Neutrophil (primary cell): Measurements from ENCODE around the gene GALNT9.

Experiments used
- H3K27ac ChIP-seq: fragments of 200-600 bp; sonication (generic); 2 replicates; pipeline ENCODE4 v1.5.1; 2016; ENCODE audit warnings: mild to moderate bottlenecking, moderate library complexity
- H3K27me3 ChIP-seq: fragments of 200-600 bp; sonication (generic); 2 replicates; pipeline ENCODE4 v1.6.0; 2016; ENCODE audit warnings: mild to moderate bottlenecking
- H3K36me3 ChIP-seq: fragments of 200-600 bp; sonication (generic); 2 replicates; pipeline ENCODE4 v1.5.1; 2017
- H3K4me1 ChIP-seq, 2 experiments: fragments of 200-600 bp in 1 of 2; sonication (generic) in 1 of 2; 1 replicate in 1 of 2; 2 replicates in 1 of 2; pipeline versions ENCODE4 v1.5.1 to v1.6.1; 2013 to 2016; ENCODE audit warnings: low read depth in 1 of 2, low read length in 1 of 2, mild to moderate bottlenecking in 1 of 2, moderate library complexity in 1 of 2; ENCODE audit not compliant: control insufficient read depth in 1 of 2, insufficient read depth in 1 of 2
- H3K4me3 ChIP-seq, 2 experiments: fragments of 200-600 bp in 1 of 2; sonication (generic) in 1 of 2; 1 replicate in 1 of 2; 2 replicates in 1 of 2; pipeline ENCODE4 v1.5.1; 2013 to 2016; ENCODE audit warnings: low read depth in 1 of 2, low read length in 1 of 2, mild to moderate bottlenecking in 1 of 2, moderate library complexity in 1 of 2
- H3K9me3 ChIP-seq: fragments of 200-600 bp; sonication (generic); 2 replicates; pipeline ENCODE4 v1.5.1; 2016
- TF ChIP-seq, protein P1 (sequence below): fragments of 200-600 bp; sonication (generic); IDR thresholded peaks from 2 replicates; pipeline ENCODE4 v1.5.1; 2016; ENCODE audit warnings: antibody characterized with exemption

Gene GALNT9

DNA sequence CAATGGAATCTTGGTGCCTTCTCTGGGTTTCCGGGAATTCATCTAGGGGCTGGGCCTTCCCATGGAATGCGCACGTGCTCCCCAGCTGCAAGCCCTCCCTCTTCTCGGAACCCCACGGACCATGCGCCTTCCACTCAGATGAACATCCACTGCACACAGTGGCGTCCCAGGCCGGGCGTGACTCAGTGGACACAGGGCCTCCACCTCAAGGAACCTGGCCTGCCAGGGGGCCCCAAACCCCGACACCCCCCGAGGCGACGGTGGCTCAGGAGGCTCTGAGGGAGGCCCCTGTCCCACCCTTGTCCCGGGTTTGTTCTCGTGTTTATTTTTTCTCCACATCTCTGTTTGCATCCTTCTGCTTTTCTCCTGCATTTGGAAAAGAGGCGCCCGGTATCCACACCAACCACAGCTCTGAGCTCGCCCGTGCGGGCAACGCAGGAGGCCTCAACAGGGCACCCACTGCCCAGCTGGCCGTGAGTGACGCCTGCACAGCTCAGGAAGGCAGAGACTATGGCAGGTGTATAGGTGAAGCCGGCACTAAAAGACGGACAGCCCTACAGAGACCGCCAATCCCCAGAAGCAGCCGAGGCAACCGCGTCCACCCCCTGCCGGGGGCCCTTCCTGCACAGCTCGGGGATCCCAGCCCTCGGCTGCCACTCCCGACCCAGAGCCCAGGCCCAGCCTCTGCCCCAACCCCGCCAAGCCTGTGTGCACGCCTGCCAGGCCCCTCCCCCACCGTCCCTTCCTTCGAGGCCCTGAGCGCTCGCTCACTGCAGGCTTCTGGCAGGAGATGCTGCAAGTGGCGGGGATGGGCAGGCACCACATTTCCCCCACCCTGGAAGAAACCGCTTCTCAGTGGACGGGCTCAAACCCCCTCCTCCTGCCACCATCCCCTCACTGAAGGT is 23.8 kb upstream of the GALNT9 start:
- H3K36me3 ChIP-seq: no peaks in the 10 kb centered on the region
- no peak overlapping the region for H3K4me3 ChIP-seq
- H3K4me1 ChIP-seq: no peaks in the 10 kb centered on the region
- no peak overlapping the region for H3K27ac ChIP-seq
- H3K27me3 ChIP-seq: peaks cover 35% of the 10 kb centered on the region
- no peaks in the 10 kb centered on the region for H3K9me3 ChIP-seq
- TF ChIP-seq, protein P1, sequence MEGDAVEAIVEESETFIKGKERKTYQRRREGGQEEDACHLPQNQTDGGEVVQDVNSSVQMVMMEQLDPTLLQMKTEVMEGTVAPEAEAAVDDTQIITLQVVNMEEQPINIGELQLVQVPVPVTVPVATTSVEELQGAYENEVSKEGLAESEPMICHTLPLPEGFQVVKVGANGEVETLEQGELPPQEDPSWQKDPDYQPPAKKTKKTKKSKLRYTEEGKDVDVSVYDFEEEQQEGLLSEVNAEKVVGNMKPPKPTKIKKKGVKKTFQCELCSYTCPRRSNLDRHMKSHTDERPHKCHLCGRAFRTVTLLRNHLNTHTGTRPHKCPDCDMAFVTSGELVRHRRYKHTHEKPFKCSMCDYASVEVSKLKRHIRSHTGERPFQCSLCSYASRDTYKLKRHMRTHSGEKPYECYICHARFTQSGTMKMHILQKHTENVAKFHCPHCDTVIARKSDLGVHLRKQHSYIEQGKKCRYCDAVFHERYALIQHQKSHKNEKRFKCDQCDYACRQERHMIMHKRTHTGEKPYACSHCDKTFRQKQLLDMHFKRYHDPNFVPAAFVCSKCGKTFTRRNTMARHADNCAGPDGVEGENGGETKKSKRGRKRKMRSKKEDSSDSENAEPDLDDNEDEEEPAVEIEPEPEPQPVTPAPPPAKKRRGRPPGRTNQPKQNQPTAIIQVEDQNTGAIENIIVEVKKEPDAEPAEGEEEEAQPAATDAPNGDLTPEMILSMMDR: no peak

DNA sequence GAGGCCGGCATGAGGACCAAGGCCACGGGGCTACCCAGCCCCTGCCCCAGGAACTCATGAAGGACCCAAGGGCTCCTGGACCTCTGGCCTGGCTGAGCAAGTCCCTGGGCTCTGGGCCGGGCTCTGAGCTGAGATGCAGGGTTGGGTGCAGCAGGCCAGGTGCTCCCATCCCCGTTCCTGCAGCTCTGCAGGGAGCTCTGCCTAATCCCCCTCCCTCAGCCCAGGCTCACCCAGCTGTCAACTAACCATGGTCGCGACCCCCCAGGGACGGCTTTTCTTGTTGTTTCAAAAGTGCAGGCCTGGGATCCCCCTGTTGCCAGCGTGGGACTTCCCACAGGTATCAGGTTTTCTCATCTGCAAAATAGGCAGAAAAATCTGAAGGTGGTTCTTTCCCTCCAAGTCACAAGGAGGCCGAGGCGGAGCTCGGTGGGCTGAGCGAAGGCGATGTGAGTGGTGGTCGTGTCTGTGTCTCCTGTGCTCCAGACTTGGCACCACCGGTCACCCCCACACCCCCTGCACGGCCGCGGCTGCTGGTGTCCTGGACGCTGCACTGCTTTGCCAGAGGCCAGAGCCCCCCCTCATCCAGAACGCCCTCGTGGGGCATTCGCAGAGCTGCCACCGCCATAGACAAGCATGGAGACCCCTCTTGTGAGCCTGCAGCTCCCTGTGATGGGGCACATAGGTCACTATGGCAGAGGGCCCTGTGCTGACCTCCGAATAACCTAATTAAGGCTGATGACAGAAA is 22.5 kb upstream of the GALNT9 start:
- no peaks in the 10 kb centered on the region for H3K9me3 ChIP-seq
- H3K27ac ChIP-seq: no peak overlapping the region
- peaks cover 29% of the 10 kb centered on the region for H3K27me3 ChIP-seq

DNA sequence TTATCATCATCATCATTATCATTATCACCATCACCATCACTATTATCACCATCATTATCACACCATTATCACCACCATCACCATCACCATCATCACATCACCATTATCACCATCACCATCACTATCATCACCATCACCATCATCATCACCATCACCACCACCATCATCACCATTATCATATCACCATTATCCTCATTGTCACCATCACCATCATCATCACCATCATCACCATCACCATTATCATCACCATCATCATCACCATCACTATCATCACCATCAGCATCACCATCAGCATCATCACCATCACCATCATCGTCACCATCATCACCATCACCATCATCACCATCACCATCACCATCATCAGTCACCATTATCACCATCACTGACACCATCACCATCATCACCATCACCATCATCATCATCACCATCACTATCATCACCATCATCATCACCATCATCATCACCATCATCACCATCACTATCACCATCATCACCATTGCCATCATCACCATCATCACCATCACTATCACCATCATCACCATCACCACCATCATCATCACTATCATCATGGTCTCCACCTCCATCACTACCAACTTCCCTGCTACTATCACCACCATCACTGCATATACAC is 20.2 kb upstream of the GALNT9 start:
- Histone ChIP-seq H3K27ac (no peak overlapping the region), H3K27me3 (peaks cover 11% of the 10 kb centered on the region), H3K4me1 (no peaks in the 10 kb centered on the region), H3K4me3 (no peak overlapping the region), H3K9me3 (no peaks in the 10 kb centered on the region), H3K36me3 (no peaks in the 10 kb centered on the region)
- TF ChIP-seq, protein P1: no peak

More for the DNA sequence above, 22.5 kb upstream of the GALNT9 start:
- TF ChIP-seq, protein P1: no peak
- Histone ChIP-seq H3K36me3 (no peaks in the 10 kb centered on the region), H3K4me3 (no peak overlapping the region), H3K4me1 (no peaks in the 10 kb centered on the region)

DNA sequence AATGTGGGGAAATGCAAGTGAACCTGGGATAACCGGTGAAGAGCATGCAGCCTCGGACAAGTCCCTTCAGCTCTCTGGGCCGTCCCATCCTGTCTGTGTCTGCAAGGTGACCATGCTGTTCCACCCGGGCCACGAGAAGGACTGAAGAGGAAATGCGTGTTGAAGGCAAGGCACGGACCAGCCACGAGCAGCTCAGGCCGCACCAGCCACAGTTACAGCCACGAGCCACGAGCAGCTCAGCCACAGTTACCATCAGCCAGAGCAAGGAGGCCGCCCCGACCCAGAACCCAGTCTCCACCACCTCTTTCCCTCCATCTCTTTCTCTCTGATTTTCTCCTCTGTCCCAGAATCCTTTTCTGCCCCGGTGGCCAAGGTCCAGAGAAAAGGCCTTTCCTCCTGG is 18.8 kb upstream of the GALNT9 start:
- no peak overlapping the region for H3K27ac ChIP-seq
- H3K36me3 ChIP-seq: no peaks in the 10 kb centered on the region
- TF ChIP-seq, protein P1: no peak
- peaks cover 5 to 7% of the 10 kb centered on the region in 2 experiments for H3K4me1 ChIP-seq
- H3K9me3 ChIP-seq: no peaks in the 10 kb centered on the region
- H3K27me3 ChIP-seq: peaks cover 19% of the 10 kb centered on the region
- no peak overlapping the region for H3K4me3 ChIP-seq

DNA sequence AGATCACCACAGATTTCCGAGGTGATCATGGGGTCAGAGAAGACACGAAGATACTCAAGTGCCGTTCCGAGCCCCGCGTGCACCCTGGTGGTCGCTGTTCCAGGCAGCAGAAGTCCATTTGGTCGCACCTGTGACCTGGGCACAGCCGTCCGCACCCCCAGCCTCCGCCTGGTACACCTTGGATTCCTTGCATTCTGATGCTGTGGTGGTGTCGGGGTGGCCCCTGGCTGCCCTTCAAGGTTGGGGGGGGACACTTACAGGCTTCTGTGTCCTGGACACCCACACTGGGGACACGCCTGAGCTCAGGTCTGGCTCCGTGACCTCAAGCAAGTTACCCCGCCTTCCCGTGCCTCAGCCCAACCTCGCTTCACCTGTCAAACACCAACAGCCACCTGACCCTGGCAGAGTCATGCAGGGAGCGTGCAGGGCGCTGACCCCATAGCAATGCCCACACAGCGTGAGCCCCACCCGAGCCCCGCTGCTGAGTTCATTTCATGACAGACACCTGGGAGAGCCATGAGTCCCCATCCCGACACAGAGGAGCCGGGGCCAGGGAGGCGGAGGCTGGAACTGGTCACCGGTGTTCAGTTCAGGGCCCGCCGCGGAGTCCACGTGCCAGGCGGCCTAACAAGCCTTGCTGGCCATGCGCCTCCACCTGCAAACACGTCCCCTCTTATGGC is 17.9 kb upstream of the GALNT9 start:
- peaks cover 12 to 13% of the 10 kb centered on the region in 2 experiments for H3K4me1 ChIP-seq
- H3K36me3 ChIP-seq: no peaks in the 10 kb centered on the region
- H3K27ac ChIP-seq: no peak overlapping the region
- TF ChIP-seq, protein P1: no peak
- no peak overlapping the region for H3K4me3 ChIP-seq
- H3K9me3 ChIP-seq: no peaks in the 10 kb centered on the region
- peaks cover 18% of the 10 kb centered on the region for H3K27me3 ChIP-seq
